Stimulated activated CD8-positive, alpha-beta memory T cell treated with anti-CD3 and anti-CD28 coated beads, Interleukin-2, amount 100 ng/mL, for 48 hours (primary cell): Measurements from ENCODE around the gene CCDC27.
"Not testable (repeated sequence)": the region's sequence is repeated elsewhere in the genome, so short reads cannot be mapped to it uniquely, and the experiment has no call there.

Experiments
- DNase-seq, 2 donors: peaks; one replicate each; pipeline ENCODE4 v3.0.0-alpha.2; 2020; ENCODE audit warnings: low read depth in 2 of 2

Gene CCDC27

DNA sequence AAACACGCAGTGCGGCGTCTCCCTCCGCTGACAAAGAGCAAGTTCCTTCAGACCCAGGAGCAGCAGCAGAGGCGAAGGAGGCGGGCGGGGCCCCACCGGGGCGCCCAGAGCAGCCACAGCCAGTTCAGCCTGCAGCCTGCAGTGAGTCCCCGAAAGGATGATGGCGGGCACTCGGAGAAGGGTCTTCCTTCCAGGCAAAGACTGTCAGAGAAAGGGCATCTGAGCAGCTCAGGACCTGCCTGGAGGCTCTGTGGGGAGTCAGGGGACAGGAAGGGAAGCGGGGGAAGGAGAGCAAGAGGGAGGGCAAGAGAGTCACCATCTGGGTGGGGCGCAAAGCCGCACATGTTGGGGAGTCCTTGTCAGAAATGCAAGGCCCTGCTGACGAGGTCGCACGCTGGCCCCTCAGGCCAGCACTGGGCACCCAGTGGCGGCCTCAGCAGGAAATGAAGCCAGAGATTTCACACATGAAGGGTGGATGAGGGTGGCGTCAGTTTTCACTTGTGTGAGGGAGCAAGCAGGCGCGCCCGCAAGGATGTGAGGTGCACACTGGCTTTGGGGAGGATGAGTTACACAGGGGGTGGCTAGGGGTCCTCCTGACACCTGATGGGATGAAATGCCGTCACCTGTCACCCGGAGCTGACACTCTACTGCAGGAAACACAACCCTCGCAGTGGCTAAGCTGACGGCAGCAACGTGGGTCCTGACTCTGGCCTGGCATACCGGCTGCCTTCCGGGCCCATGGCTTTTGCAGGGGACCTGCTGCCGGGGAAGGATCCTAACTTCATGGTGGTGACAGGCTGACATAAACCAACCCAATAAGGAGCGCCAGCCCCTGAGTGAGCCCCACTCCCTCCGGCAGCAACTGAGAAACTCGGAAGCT lies 37.4 kb downstream of the CCDC27 start:
- no peak for DNase-seq

DNA sequence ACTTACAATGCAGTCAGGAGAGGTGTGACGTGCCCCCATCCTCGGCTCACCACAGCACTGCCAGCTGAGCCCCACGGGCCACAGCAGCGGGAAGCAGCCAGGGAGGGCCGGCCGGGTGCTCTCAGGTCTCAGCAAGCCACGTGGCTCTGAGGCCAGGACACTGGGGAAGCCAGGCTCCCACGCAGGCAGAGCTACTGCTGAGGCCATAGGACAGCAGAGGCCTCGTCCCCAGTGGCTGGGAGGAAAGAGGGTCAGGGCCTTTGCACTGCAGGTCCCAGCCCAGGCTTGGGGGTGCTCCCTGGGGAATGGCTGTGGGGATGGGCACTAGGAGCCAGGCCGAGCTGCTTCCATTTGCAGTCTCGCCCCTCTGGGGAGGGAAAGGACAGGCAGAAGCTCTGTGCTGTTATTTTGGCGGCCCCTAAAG lies 38.3 kb downstream of the CCDC27 start:
- no peak for DNase-seq

DNA sequence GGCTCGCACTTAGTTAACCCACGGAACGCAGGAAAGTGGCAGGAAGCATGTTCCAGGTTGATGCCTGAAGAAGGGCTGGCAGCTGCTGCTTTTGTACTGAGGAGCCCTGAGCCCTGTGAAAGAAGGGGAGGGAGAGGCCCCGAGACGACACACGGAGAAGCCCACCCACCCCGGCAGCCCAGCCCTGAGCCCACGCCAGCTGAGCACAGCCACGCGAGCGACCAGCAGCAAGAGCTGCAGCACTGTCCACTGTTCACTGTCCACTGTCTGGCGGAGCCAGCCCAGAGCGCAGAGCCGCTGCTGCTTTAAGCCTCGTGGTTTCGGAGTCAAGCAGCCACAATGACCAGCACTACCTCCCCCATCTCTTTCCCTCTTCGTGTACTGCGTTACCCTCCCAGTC lies 38.7 kb downstream of the CCDC27 start:
- DNase-seq = no peak

DNA sequence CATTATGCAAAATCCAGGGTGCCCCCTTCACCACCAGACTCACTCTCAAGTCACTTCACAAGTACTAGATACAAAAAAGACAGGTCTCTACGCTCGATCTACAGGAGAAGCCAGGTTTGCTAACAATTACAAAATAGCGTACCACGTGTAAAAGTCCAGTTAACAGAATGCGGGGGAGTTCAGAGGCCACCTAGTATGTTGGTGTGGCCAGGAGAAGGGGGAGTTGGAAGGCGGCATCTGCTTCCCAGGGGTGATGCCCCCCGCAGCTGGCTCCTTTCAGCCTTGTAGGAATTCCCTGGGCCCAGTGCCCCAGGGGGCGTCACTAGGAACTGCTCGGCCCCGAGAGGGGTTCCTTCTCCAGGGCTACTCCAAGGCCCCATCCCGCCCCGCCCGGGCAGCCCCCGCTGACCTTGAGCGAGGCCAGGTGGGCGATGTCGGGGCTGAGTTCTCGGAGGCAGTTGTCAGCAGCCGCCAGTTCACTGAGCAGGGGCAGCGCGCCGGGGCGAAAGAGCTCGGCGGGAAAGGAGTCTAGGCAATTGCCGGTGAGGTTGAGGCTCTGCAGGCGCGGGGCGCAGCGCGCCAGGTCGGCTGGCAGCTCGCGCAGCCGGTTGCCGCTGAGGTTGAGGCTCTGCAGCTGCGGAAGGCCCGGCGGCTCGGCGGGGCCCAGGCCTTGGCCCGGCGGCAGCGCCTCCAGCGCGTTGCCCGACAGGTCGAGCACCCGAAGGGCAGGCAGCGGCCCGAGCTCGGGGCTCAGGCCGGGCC lies 43.4 kb downstream of the CCDC27 start:
- no peak for DNase-seq

DNA sequence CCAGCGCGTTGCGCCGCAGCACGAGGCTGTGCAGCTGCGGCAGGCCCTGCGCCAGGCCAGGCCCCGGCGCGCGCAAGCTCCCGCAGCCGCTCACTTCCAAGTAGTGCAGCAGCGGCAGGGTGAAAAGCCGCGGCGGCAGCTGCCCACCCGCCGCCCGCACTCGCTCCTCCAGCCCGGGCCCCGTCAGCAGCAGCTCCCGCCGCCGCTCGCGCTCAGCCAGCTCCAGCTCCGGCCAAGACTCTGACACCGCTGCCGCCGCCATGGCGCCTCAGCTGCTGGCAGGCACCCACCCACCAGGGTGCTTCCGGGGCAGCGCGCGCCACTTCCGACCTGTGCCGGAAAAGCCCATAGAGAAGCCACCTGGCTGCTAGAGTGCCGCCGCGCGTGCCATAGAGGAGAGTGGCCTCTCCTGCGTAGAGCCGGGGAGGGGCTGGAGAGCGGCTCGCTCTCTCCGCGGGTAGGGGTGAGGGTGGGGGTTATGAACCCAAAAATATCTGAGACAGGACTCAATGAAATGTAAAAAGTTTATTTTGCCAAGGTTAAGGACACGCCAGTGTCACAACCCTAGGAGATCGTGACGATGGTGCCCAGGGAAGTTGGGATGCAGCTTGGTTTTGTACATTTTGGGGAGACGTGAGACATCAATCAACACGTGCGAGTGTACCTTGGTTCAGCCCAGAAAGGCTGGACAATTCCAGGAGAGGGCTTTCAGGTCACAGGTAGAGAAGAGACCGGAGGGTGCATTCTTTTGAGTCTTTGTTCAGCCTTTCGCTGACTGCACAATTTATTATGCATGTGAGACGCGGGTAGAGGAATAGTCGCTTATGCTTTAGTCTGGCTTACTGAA lies 44.2 kb downstream of the CCDC27 start, which contains the start of gene LRRC47:
Gene LRRC47, minus strand, starts transcription at position 284 of the 847 bp plus-strand sequence. Its CDS starts 22 bp downstream, at position 262.
- peak; percentile 92 to 94 for DNase-seq

DNA sequence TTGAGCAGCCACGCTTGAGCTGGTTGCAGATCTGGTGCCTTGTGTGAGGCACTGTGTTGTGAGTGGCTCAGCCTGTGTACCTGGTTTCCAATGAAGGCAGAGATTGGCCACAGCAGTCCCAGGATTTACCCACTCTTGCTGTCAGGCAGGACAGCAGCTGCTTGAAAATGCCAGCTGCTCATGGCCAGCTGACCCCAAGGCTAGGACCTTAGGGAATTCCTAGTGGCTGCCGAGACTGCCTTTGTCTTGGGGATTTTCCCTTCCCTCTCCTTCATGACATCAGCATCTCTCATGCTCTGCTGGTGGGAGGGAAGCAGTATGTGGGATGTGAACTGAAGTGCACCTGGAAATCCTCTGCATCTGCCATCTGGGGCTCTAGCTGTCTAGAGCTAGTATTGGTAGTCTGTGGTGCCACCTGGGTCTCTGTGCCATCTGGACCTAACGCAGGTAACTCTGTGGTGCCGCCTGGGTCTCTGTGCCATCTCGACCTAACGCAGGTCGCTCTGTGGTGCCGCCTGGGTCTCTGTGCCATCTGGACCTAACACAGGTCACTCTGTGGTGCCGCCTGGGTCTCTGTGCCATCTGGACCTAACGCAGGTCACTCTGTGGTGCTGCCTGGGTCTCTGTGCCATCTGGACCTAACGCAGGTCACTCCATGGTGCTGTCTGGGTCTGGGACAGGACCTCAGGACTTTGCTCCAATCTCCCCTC lies 47.9 kb downstream of the CCDC27 start:
- DNase-seq = no peak

DNA sequence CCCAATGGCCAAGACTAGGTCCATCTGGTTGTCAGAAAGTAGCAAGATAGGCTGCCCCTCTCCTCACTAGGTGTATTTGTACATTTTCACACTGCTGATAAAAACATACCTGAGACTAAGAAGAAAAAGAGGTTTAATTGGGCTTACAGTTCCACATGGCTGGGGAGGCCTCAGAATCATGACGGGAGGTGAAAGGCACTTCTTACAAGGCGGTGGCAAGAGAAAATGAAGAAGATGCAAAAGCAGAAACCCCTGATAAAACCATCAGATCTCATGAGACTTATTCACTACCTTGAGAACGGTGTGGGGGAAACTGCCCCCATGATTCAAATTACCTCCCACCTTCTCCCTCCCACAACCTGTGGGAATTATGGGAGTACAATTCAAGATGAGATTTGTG lies 48.5 kb downstream of the CCDC27 start:
- DNase-seq = not testable (repeated sequence)

DNA sequence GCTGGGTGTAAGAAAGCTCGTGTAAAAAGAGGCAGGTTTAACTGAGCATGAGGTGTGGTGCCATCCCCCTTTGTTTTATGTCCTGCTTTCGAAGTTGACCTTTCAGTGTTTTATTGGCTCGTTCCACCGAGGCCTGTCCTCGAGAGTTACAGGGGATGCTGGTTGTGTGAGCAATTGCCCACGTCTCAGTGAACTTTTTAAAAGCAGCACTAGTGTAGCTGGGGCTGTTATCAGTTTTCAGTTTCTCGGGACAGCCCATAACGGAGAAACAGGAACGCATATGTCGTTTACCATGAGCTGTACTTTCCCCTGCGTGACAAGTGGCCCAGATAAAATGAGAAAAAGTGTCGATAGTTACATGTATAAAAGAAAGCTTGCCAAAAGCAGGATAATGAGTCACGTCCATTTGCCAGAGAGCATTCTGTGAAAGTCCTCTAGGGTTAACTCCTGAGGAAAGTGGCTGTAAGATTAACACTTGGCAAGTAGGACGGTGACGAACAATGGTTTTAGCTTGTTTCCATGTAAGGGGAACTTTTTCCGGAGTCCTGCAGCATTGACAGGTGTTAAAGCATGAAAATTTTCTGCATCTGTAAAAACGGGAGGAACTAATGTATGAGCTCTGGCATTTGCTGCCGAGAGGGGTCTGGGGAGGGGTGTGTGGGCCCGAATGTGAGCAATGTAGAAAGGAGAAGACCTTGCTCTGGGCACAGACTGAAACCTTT lies 51.8 kb downstream of the CCDC27 start:
- DNase-seq = no peak

DNA sequence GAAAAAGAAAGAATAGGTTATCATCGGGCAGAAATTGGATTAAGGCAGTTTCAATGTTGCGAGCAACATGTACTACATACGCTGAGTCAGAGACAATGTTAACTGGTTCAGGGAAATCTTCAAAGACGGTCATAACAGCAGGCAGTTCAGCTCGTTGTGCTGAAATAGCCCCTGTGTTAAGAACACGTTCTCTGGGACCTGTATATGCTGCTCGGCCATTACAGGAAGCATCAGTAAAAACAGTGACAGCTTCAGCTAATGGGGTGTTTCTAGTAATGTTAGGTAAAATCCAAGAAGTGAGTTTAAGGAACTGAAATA lies 52.3 kb downstream of the CCDC27 start:
- not testable (repeated sequence) for DNase-seq

DNA sequence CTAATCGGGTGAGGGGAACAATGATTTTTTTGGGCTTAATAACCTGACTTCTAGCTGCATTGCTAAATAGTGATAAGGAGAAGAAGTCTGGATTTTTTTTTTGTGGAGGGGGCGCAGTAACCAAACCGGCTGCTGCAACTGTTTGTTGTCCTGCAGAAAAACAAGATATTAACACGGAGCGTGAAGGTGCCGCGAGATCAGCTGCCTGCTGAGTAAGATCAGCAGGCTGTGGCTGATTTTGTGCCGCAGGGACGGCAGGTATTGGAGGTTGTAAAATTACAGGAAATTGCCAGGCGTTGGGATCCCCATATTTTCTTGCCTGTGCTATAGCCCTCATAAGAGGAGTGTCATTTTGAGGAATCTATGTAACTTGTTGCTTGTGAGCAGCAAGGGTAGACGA lies 52.8 kb downstream of the CCDC27 start:
- no peak for DNase-seq

DNA sequence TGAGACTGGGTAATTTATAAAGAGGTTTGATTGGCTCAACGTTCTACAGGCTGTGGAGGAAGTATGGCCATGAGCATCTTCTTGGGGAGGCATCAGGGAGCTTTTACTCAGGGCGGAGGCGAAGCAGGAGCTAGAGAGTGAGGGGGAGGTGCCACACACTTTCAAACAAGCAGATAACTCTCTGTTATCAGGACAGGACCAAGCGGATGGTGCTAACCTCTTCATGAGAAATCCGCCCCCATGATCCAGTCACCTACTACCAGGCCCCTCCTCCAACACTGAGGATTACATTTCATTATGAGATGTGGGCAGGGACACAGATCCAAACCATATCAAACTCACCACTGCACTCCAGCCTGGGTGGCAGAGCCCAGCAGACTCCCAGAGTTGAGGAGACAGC lies 55.5 kb downstream of the CCDC27 start:
- DNase-seq = no peak

DNA sequence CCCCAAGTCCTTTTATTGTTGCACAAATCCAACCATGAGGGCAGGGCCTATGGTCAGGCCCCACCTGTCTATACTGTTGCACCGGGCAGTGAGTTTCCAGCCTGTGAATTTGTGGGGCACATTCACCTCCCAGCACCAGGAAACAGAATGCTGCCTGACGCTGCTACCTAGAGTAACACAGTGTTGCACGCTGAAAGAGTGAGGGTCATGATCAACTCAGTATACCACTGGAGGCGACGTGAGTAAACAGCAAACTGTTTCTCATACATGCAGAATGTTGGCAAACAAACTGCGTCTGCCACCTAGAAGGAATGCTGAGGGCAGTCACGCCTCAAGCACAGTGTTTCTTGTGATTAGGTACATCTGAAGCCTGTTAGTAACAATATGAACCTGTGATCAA lies 57.4 kb downstream of the CCDC27 start:
- no peak for DNase-seq

DNA sequence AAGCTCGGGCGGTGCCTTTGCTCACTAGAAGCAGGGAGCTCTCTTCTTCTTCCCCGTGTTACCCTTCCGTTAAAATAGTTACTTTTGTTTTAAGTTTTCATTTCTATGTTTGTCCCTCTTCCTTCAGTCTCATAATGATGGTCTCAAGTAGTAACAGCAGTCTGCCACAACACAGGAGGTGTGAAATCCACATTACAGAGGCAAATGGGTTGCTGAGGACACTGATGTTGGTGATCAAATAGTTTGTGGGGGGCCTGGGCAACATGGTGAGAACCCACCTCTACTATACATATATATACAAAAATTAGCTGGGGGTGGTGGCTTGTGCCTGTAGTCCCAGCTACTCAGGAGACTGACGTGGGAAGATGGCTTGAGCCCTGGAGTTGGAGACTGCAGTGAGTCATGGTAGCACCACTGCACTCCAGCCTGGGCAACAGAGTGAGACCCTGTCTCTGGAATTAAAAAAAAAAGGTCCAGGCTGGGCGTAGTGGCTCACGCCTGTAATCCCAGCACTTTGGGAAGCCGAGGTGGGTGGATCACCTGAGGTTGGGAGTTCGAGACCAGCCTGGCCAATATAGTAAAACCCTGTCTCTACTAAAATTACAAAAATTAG lies 58.0 kb downstream of the CCDC27 start:
- not testable (repeated sequence) for DNase-seq

DNA sequence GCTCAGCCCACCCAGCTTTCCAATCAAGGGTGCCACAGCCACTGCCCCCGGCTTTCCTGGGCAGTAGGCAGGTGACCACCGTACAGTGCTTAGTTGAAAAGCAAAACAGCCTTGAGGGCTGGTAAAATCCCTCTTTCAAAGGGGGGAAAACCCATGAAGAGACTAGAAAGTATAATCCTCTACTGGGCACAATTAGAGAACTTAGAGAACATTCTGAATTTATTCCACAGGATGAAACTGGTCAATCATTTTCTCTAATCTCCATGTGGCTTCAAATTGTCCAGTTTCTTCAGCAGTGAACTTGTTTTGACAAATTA lies 59.3 kb downstream of the CCDC27 start:
- DNase-seq = no peak

DNA sequence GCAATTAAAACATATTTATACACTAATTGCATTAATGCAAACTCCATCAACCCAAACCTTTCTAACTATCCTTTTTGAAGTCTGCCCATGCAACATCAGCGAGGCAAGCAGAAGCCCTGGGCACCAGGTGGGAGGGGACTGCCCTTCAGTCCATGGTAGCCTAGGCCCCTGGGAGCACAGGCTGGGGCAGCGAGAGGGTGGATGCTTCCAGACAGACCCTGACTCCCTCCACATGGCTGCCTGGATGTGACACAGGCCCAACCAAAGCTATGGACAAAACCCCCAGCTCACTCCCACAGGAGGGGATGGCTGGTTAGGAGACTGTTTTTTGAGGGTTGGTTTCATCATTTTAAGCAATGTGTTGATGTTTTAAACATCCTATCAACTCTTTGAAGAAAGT lies 61.8 kb downstream of the CCDC27 start:
- no peak for DNase-seq

DNA sequence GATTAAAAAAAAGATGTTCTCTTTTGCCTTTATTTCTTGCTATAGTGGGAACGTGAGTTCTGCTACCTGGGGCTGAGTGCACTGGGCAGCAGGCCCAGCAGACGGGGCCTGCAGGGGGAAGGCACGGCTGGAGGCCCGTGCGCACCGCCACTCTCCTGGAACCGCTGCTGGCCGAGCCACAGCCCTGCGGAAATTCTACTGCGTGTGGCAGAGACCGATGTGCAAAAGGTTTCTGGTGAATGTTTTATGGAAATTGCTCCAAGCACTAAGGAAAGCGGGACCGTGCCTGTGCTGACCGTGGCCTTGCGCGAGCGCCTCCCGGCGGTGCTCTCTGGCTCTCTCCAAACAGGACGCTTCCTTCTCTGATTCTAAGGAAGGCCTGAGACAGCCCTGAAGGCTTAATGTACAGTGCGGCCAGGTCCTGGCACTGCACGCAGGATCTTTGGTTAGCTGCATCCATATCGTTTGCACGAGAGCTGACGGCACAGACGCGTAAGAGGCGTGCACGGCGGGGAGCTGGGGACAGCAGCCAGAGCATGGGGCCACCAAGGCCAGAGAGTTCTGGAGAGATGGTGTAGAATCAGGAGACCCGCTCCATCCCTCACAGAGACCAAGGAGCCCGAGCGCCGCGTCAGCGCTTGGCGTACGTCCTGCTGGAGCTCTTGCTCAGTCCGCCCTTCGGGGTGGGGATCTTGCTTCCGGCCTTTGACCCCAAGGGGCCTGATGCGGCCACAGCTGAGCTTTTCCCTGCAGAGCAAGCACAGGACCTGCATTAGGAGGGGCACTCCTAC lies 62.7 kb downstream of the CCDC27 start:
- DNase-seq = no peak

DNA sequence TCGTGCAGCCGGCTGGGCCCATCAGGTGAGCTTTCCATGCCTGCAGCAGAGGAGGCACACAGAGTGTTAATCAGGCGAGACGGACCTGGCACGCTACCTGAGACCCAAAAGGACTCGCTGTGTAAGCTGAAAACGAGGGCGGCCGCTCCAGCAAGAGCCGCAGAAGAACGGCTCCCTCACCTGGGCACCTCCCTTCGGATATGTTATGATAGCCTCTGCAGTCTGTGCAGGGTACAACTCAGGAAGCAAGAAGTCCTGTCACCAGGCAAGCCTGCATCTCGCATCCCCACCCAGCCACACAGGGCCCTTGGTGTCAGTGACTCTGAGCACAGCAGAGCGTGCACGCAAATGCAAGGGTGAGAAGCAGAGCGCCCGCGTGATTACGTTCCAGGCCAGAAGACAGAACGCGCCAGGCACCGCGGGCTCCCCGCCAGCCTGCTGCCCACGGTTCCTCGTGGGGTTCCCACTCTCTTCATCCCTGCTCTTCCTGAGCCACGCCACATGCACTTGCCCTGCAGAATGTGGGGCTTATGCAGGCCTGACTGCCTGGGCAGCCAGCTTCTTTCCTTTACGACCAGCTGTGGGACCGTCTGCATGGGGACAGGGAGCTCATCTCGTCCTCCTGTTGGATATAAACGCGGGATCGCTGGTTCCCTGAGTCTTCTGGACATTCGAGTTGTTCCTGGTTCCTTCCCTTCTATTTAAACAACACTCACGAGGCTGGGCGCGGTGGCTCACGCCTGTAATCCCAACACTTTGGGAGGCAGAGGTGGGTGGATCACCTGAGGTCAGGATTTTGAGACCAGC lies 64.3 kb downstream of the CCDC27 start:
- no peak for DNase-seq

DNA sequence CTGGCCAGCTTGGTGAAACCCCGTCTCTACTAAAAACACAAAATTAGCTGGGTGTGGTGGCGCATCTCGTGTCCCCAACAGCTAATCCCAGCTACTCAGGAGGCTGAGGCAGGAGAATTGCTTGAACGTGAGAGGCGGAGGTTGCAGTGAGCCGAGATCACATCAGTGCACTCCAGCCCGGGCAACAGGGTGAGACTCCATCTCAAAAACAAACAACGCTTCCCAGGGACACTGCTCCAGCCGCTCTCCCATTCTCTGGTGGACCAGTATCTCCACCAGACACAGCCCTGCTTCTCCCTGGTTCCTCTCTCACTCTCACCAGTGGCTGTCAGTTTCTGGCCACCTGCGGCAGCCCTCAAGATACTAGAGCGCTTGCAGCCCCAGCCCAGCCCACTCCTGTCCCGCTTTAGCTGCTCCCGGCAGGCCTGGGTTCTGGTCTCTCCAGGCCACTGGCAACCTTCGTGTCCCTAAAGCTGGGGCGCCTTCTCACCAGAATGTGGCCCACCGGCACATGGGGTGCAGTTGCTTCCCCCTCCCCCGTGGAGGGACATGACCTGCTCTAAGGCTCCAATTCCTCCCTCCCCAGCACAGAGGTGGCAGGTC lies 65.0 kb downstream of the CCDC27 start:
- DNase-seq = no peak
